ENCODE results near the gene SYT12.

- TF ChIP-seq CTCF (IDR thresholded peaks at IDR 0.05; ENCODE audit: insufficient read depth, low read depth, low read length) (no peak), EZH2 (IDR thresholded peaks at IDR 0.05; ENCODE audit: insufficient read depth, low read length) (no peak)
Observed at GRCh38 chr11:67041602-67042001, 18.7 kb downstream of the SYT12 start.

Data from astrocyte (in vitro differentiated cells and primary cell).